OCI-M2 (cell line): ENCODE results near the gene TBC1D12.

Experiments
- DNase-seq: peaks from one replicate; lab custom pipeline; 2025; ENCODE audit not compliant: unreplicated experiment; lab: John Stamatoyannopoulos, UW

The TBC1D12 gene

DNA sequence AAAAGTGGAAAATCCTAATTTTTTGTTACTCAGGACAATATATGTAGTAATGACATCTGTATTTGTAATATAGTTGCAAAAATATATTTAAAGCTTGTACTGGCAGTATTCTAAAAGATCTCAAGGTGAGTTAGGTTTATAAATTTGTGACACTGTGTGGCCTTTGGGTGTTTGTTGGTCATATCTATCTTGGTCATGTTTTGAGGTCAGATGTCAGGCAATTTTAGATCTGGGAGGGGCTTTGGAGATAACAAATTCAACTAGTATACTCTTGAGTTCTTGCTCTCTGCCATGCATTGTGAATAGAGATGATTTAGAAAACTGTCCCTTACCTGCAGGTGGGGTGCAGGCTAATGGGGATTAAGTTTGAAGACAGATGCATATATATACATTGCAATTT lies 3.1 kb downstream of the TBC1D12 start:
- DNase-seq = no peak

DNA sequence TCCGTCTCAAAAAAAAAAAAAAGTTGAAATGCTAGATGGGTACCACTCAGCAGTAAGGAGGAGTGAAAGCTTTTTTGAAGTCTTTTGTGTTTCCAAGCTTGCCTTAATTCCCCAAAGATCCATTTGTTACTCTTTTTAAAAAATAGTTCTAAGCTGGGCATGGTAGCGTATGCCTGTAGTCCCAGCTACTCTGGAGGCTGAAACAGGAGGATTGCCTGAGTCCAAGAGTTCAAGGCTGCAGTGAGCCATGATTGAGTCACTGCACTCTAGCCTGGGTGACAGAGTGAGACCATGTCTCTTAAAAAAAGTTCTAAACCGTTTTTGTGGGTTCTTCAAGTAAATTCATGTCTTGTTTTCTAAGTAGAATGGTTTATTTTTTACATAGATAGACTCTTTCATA lies 5.3 kb downstream of the TBC1D12 start:
- no peak for DNase-seq

DNA sequence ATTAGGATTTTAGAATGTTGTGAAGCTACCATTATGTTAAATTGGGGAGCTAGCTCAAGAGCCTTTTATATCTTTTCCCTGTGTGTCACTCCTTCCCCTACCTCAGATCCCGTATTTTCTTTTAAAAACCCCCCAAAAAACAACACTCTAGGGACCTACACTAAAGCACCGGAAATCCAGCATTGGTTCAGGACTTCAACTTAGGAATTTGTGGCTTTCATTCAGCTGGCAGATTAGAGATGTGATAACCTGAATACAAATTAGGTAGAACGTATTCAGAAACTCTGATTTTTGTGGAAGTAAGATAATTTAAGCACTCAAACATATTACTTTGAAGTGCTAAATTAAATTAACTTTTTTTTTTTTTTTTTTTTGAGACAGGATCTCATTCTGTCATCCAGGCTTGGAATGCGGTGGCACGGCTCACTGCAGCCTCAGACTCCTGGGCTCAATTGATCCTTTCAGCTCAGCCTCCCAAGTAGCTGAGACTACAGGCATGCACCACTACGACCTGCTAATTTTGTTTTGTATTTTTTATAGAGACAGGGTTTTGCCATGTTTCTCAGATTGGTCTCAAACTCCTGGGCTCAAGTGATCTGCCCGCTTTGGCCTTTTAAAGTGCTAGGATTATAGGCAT lies 6.8 kb downstream of the TBC1D12 start:
- no peak for DNase-seq

DNA sequence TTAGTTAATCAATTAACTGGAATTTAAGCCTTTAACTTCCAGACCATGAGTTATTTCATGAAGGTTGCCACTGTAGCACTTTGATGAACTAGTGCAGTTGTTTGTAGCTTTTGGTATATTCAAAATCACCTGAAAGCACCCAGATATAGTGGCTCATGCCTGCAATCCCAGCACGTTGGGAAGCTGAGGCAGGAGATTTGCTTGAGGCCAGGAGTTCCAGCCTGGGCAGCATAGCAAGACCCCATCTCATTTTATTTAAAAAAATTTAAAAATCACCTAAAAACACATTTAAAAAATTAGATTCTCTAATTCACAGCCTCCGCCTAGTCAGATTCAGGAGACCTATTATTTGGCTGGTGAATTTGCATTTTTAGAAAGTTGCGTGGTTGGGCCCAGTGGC lies 9.0 kb downstream of the TBC1D12 start:
- DNase-seq = no peak

DNA sequence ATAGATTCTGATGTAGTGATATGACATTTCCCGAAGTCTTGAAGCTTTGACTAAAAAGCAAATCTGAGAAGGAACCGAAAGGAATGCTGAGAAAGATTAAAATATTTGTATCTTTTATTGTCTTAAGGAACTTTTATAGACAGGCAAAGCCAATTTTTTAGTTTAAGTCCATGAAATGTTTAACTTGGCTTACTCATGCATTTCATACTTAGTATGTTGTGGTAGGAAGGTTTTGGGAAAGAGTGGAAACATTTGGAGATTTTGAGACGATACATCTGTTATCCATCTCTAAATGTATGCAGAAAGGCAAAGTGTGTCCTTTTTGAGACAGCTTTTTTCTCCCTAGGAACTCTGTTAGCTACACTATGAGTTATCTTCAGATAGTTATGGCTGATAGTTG lies 10.1 kb downstream of the TBC1D12 start:
- no peak for DNase-seq

DNA sequence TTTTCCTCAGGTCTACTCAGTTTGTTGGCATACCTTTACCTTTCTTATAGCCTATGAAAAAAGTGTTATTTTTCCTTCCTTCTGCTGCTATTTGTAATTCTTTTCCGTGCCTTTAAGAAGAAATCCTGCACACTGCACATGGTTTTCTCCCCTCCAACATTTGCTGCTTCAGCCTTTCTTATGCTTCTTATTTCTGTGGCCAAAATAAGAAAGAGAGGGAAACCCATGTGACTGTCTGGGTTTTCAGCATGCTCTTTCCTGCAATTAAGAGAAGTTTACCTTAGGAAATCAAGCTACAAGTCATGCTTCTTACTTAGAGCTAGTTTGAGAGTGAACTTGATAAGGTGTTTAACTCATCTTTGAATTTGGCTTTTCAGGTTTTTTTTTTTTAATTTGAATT lies 11.0 kb downstream of the TBC1D12 start:
- no peak for DNase-seq

DNA sequence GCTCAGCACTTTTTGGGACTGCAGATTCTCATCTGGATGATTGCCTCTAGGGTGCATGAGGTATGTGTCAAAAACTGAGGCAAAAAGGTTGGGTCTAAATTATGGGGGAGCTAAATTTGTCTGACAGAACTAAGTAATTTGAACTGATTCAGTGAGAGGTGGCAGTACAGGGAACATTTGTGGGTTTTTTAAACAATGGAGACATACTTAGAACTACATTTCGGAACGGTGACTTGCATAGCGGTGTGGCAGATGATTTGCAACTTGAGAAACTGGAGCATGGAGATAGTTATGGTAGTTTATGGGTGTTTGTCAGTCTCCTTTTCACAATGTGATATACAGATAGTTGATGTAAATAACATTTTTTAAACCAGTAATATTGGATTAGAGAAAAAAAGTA lies 14.6 kb downstream of the TBC1D12 start:
- DNase-seq = no peak

DNA sequence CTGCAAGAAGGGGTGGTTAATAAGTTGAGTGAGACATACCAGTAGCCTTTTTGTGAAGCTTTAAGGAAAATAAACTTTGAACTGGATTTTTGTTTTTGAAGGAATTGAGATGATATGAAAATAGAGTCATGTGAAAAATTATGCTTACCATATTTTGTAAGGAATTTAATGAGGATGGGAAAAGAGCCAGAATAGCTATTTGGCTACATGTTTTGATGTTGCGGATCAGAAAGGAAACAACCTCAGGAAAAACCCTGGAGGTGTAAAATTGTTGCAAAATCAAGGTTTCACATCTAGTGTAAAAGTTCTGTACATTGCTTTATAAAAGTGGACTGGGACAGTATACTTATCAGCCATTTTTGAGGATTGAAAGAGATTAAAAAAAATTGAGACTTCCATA lies 15.0 kb downstream of the TBC1D12 start:
- DNase-seq = no peak

DNA sequence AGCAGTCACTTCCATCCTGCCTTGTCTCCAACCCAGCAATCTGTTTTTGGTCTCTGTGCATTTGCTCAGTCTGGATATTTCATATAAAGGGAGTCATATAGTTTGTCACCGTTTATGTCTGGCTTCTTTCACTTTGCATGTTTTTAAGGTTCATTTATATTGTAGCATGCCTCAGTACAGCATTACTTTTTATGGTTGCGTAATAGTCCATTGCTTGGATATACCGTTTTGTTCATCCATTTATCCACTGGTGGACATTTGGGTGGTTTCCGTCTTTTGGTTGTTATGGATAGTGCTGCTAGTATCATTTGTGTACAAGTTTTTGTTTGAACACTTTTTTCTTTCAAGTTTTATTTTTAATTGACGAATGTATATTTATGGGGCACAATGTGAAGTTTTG lies 18.2 kb downstream of the TBC1D12 start:
- no peak for DNase-seq

DNA sequence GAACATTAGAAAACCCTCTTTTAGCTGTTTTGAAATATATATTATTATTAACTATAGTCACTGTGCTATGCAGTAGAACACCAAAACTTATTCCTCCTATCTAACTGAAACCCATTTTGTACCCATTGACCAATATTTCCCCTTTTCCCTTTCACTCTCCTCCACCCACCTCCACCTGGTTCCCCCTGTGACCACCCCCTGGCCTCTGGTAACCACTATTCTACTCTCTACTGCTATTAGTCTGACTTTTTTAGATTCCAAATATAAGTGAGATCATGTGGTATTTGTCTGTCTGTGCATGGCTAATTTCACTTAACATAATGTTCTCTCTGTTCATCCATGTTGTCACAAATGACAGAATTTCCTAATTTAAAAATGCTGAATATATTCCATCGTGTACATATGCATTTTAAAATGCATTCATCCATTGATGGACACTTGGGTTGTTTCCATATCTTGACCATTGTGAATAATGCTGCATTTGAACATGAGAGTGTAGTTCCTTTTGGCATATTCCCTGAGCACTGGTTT lies 18.7 kb downstream of the TBC1D12 start:
- DNase-seq = no peak

DNA sequence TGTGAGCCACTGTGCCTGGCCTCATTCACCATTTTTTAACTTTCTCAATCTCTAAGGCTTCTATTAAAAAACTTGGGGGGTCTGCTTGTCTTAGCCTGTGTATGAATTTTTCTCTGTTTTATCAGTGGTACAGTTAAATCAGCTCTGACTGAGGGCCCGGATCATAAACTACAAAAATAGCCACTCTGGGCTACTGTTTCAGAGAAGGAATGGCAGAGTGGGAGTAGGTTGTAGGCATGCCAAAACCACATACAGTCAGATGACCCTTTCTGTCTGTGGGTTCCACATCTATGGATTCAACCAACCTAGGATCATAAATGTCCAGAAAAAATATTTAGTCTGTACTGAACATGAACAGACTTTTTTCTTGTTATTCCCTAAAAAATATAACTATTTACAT lies 21.3 kb downstream of the TBC1D12 start:
- DNase-seq = no peak

DNA sequence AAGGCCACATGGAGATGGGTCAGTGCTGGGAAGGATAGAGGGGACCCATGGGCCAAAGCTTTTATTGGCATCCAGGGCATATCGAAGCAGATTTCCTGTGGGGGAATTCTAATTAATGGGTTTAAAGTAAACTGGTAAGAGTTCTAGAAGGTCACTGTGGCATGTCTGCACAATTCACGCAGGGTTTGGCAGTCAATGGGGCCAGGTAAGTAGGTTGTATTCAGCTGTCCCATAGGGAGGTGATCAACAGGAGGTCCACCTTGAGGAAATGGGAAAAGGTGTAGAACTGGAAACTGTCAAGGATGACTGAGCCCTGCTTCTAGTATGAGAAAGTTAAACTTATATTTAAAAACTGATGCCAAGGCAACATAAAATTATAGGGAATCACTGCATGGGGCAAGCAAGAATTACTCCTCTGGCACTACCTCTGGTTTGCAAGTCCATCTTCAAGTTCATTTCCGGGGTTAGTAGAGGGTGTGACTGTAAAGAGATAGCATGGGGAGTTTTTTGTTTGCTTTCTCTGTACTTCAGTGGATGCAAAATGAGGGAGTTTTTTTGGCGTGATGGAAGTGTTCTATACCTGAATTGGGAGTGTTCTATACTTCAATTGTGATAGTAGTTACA lies 22.5 kb downstream of the TBC1D12 start:
- DNase-seq = no peak

DNA sequence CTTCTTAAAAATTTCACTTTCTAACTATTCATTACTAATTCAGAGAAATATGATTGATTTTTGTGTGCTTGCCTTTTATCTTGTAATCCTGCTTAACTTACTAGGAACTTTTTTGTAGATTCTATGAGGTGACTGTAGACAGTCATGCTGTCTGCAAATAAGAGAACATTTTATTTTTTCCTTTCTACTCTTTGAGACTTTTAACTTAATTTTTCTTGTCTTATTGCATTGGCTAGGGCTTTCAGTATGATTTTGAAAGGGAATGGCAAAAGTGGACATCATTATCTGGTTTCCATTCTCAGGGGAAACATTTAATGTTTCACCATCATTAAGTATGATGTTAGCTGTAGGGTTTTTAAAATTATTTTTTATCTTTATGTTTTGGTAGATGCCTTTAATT lies 23.6 kb downstream of the TBC1D12 start:
- DNase-seq = no peak

DNA sequence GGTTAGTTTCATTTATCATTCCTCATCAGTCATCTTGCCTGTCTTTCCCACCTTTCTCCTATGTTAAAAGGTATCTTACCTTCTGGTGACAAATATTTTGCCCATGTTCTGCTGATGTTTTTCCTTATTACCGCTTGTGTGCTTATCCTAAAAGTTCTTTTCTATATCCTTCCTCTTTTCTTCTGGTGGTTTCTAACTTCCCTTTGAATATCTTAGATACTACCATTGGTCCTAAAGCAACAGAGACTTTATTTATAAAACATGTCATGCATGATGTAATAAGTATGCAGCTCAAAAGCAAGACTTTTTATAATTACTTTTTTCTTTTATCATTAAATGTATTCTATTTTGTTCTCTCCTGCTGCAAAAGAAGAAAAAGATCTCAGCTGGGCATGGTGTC lies 24.8 kb downstream of the TBC1D12 start:
- no peak for DNase-seq

DNA sequence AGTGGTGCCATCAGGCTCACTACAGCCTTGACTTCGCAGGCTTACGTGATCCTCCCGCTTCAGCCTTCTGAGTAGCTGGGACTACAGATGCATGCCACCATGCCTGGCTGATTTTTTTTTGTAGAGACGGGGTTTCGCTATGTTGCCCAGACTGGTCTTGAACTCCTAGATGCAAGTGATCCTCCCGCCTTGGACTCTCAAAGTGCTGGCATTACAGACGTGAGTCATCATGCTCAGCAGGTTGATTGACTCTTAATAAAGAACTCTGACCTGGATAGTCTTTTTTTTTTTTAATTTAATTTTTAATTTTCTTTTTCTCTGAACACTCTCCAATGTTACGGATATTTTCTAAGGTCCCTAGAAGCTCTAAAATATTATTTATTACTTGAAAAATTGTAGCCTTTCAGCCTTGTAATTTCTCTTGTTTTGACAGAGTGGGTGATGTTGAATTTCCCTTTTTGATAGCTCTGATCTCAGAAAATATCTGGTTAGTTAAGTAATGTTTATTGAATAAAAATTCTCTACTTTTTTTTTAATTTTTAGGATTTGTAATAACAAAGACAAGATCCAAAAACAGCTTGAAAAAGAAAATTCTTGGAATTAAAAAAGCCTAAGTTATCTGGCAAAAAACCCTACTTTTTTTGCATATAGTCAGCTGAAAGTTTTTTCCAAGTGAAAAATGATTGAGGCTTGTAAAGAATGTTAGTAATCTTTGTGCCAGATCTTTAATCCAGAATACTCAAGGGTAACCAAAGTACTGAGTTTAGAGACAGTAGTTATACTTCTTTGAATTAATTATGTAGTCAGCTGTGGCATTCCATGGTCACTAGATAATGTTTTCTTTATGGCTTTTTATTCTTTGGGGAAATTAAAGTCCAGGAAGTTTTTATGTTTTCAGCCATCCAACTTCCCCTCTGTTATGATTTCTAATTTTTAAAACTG lies 26.7 kb downstream of the TBC1D12 start:
- DNase-seq = no peak

DNA sequence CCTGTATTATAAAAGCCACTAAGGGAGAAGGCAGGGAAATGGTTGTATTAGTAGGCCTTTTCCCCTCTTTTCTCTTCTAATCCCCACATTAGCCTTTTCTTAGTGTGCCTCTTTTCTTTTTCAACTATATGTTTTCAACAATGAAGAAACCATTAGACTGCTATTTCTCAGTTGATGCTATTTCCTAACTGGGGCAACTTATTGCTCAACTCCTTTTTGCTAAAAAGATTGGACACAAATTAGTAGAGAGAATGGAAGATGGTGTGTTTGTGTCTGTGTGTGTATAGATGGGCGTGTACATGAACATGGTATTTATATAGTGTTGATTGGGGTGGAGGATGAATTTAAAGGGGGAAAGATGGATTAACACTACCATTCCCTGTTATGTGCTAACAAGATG lies 28.4 kb downstream of the TBC1D12 start:
- DNase-seq = no peak

DNA sequence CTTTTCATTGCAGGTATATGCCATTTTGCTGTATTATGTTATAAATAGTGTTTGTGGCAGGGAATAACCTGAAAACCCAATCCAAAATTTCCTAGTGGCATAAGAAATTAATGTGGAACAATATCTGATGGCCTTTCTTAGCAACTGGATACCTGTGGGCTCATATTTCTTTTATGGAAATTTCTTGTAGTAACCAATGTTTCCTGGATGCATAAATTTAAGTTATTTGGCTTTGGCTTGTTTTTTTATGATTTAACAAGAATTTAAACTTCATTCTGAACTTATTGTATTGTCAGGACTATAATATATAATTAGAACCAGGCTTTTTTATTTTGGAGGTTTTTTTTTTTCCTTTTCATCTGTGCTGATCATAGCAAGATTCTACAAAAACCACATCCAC lies 30.1 kb downstream of the TBC1D12 start:
- DNase-seq = no peak

DNA sequence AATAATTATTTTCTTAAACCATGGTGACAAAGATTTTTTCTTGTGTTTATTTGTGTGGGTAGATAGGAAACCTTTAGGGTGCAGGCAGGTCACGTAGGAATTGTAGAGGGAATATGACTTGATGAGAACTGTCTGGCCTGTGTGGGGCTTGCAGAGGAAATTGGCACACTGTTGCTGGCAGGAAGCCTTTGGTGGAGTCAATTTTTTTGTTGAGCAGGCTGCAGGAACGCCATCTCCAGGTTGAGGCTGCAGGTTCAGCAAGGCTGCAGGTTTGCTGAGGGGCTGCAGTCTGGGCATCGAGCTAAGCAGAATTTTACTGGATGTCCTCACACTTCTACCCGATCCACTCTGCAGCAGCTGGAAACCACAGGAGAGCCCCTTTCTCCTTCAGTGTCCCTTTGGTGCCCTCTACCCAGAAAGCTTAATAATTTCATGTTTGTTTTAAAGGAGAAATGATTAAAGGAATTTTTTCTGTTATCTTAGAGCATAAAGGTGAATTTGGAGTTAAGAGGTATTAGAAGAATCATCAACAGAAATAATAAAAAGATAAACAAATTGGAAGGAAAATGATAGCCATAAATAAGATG lies 37.0 kb downstream of the TBC1D12 start:
- no peak for DNase-seq

DNA sequence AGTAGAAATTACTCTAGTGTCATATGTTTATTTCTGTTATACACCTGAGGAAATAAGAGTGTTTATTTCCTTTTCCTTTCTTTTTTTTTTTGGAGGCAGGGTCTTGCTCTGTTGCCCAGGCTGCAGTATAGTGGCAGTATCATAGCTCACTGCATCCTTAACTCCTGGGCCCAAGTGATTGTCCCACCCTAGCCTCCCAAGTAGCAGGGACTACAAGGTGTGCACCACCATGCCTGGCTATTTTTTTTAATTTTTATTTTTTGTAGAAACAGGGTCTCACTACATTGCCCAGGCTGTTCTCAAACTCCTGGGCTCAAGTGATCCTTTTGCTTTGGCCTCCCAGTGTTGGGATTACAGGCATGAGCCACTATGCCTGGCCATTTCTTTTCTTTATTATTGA lies 37.8 kb downstream of the TBC1D12 start:
- no peak for DNase-seq

DNA sequence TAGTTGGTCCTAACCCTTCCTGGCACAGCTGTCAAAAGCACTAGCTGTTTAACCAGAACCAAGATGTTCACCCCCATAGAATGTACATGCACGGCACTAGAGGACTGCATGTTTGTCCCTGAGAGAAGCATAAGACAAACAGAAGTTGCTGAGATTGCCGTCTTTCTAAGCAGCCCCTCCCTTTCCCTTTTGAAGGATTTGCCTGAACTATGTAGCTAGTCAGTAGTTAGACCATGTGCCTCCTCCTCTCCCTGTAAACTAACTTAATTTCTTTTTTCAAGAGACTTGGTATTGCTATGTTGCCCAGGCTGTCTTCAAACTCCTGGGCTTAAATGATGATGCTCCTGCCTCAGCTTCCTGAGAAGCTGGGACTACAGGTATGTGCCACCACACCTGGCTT lies 40.7 kb downstream of the TBC1D12 start:
- no peak for DNase-seq

DNA sequence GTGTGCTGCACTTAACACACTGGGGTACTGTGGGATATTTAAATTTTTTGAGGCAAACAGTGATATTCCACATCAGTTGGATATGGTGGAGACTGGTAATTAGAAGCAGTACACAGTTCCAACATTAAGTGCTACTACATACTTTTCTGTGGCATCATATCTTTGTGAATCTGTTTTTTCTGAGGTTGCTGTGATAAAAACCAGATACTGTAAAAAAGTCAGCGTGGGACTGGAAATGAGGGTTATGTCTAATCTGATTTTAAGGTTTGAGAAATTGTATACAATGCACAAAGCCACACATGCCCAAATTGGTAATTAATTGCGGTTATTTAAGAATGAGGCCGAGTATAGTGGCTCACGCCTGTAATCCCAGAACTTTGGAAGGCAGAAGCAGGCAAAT lies 41.2 kb downstream of the TBC1D12 start:
- DNase-seq = no peak

DNA sequence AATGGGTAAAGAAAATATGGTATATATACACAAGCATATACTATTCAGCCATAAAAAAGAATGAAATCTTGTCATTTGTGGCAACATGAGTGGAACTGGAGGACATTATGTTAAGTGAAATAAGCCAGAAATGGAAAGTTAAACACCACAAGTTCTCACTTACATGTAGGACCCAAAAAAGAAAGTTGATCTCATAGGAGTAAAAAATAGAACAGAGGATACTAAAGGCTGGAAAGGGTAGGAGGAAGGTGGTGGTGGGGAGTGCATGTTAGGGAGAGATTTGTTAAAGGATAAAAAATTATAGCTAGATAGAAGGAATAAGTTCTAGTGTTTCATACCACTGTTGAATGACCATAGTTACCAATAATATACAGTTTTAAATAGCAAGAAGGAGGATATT lies 48.4 kb downstream of the TBC1D12 start:
- DNase-seq = no peak
